GM21825 (cell line): ENCODE data around the gene ELANE.

Experiments
- ATAC-seq: cut with Tn5 transposase; IDR thresholded peaks from one replicate; pipeline ENCODE4 v1.9.1; 2021; ENCODE audit warnings: mild to moderate bottlenecking, moderate library complexity; ENCODE audit not compliant: unreplicated experiment

The ELANE gene

GRCh38 chr19:892894-893689, 41.0 kb downstream of the ELANE start, which contains the start of the genes MED16 and RNU6-9:
Gene MED16, minus strand, starts transcription at chr19:893187. Its CDS starts 2,056 bp downstream, at chr19:891131.
Gene RNU6-9, plus strand, starts transcription at chr19:893484.
- peak; percentile 63 for ATAC-seq

GRCh38 chr19:896434-896833, 44.3 kb downstream of the ELANE start:
- no peak for ATAC-seq

GRCh38 chr19:896999-897398, 44.9 kb downstream of the ELANE start:
- ATAC-seq, result no peak

GRCh38 chr19:897442-898039, 45.4 kb downstream of the ELANE start:
- ATAC-seq, result no peak

GRCh38 chr19:898663-899062, 46.6 kb downstream of the ELANE start:
- ATAC-seq, result no peak

- no peak for ATAC-seq
These were observed 47.4 kb downstream of the ELANE start for GRCh38 chr19:899336-900042.

- ATAC-seq, result no peak
These were observed 47.9 kb downstream of the ELANE start for GRCh38 chr19:900043-900301.

- ATAC-seq, result no peak
These were observed 48.4 kb downstream of the ELANE start for GRCh38 chr19:900302-901111.

- no peak for ATAC-seq
These were observed 49.4 kb downstream of the ELANE start for GRCh38 chr19:901216-902092.

- no peak for ATAC-seq
These were observed 49.9 kb downstream of the ELANE start for GRCh38 chr19:902093-902370.

GRCh38 chr19:902446-903226, 50.5 kb downstream of the ELANE start:
- no peak for ATAC-seq

GRCh38 chr19:903266-903797, 51.2 kb downstream of the ELANE start:
- ATAC-seq, result no peak

- no peak for ATAC-seq
These were observed 52.4 kb downstream of the ELANE start for GRCh38 chr19:904545-904944.
